ENCODE measurements around the gene METRN. TPM values are rescaled to one million over a fixed set of nuclear protein-coding genes. Genes with fewer than 3 reads are reported as not detected.

METRN gene
- total and polyA plus RNA-seq, 2 of the 4 experiments (the other 2 are of a cell fraction), result 6.1 to 48.2 TPM

- no peak for TF ChIP-seq ELK1 (IDR thresholded peaks at IDR 0.05; ENCODE audit: borderline replicate concordance, low read depth, low read length)
- no peak for TF ChIP-seq RFX5 (IDR thresholded peaks at IDR 0.05; ENCODE audit: low read depth, low read length)
- no peak for TF ChIP-seq CEBPB (IDR thresholded peaks at IDR 0.05; ENCODE audit: low read depth, low read length)
- TF ChIP-seq CHD1 (IDR thresholded peaks at IDR 0.05; ENCODE audit: low read depth, low read length), result no peak
- TF ChIP-seq BHLHE40 (IDR thresholded peaks at IDR 0.05; ENCODE audit: low read depth, low read length), result no peak
- TF ChIP-seq MAZ (IDR thresholded peaks at IDR 0.05; ENCODE audit: borderline replicate concordance, low read depth, low read length), result no peak
- no peak for TF ChIP-seq POLR2A (IDR thresholded peaks at IDR 0.05; ENCODE audit: low read depth, low read length)
Measured at GRCh38 chr16:706189-707061, 8.5 kb upstream of the METRN start (continued).
